Right renal pelvis (tissue), 4 donors: ENCODE data around the gene TDRD12. TPM values are rescaled to one million over a fixed set of nuclear protein-coding genes. Genes with fewer than 3 reads are reported as not detected.
A peak's percentile ranks its signal among the peaks of the same experiment; 100 is the strongest.
"Not testable (repeated sequence)": the region's sequence is repeated elsewhere in the genome, so short reads cannot be mapped to it uniquely, and the experiment has no call there.

Source experiments
- DNase-seq, 4 donors: peaks; one replicate each; pipeline ENCODE4 v3.0.0-alpha.2; 2013; ENCODE audit warnings: low read depth in 4 of 4, low spot score in 3 of 4, missing footprints in 1 of 4
- polyA plus RNA-seq, 4 donors: library from polyadenylated mRNA; unstranded; fragments of 120-200 nt; gene quantifications; one replicate each; pipeline ENCODE4 v1.2.1, GENCODE V29; 2013; ENCODE audit not compliant: insufficient read length in 4 of 4

TDRD12 gene
- polyA plus RNA-seq, 4 donors, result 0.14 to 0.81 (median 0.29) TPM

GRCh38 chr19:32862741-32863140, 143.2 kb downstream of the TDRD12 start:
- DNase-seq, result no peak

GRCh38 chr19:32863301-32863700, 143.7 kb downstream of the TDRD12 start:
- DNase-seq, result no peak

- no peak for DNase-seq
These were observed 144.3 kb downstream of the TDRD12 start for GRCh38 chr19:32863841-32864240.

- no peak for DNase-seq
These were observed 144.9 kb downstream of the TDRD12 start for GRCh38 chr19:32864318-32865007.

GRCh38 chr19:32865326-32865725, 145.8 kb downstream of the TDRD12 start:
- no peak for DNase-seq

GRCh38 chr19:32866061-32866460, 146.5 kb downstream of the TDRD12 start:
- no peak for DNase-seq

GRCh38 chr19:32866564-32867265, 147.1 kb downstream of the TDRD12 start:
- DNase-seq, result no peak

GRCh38 chr19:32867436-32867835, 147.9 kb downstream of the TDRD12 start:
- DNase-seq, result not testable (repeated sequence)

GRCh38 chr19:32868206-32868950, 148.8 kb downstream of the TDRD12 start:
- DNase-seq, result no peak

- DNase-seq, result peak in 1 of 4 donors; percentile 12
These were observed 149.9 kb downstream of the TDRD12 start, which contains the start of gene SLC7A9 for GRCh38 chr19:32869369-32869965. Gene SLC7A9, minus strand, starts transcription at chr19:32869767. Its CDS starts 1,233 bp downstream, at chr19:32868534.

- no peak for DNase-seq
These were observed 150.5 kb downstream of the TDRD12 start for GRCh38 chr19:32869966-32870573.

GRCh38 chr19:32870981-32871451, 151.4 kb downstream of the TDRD12 start:
- DNase-seq, result no peak

- DNase-seq, result no peak
These were observed 152.8 kb downstream of the TDRD12 start for GRCh38 chr19:32872391-32872790.

GRCh38 chr19:32873247-32873959, 153.8 kb downstream of the TDRD12 start:
- DNase-seq, result no peak

GRCh38 chr19:32874605-32875004, 155.0 kb downstream of the TDRD12 start:
- DNase-seq, result no peak

GRCh38 chr19:32875428-32875827, 155.9 kb downstream of the TDRD12 start:
- no peak for DNase-seq

- DNase-seq, result no peak
These were observed 156.8 kb downstream of the TDRD12 start for GRCh38 chr19:32876236-32876918.

GRCh38 chr19:32876919-32877285, 157.3 kb downstream of the TDRD12 start:
- no peak for DNase-seq
